GM21381 (cell line): ENCODE measurements around the gene P2RX7.
"Not testable (repeated sequence)": the region's sequence is repeated elsewhere in the genome, so short reads cannot be mapped to it uniquely, and the experiment has no call there.

Experiments
- ATAC-seq: cut with Tn5 transposase; IDR thresholded peaks from one replicate; pipeline ENCODE4 v1.9.1; 2021; ENCODE audit warnings: mild to moderate bottlenecking, moderate library complexity; ENCODE audit not compliant: unreplicated experiment

The P2RX7 gene

DNA sequence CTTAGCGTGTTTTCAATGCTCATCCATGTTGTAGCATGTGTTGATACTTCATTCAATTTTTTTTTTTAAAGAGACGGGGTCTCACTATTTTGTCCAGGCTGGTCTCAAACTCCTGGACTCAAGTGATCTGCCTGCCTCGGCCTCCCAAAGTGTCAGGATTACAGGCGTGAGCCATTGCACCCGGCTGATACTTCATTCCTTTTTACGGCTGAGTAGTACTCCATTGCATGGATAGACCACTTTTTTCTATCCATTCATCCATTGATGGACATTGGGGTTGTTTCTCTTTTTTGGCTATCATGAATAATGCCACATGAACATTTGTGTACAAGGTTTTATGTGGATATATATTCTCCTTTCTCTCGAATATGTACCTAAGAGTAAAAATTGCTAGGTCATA, 1.2 kb downstream of the P2RX7 start:
- ATAC-seq: no peak

DNA sequence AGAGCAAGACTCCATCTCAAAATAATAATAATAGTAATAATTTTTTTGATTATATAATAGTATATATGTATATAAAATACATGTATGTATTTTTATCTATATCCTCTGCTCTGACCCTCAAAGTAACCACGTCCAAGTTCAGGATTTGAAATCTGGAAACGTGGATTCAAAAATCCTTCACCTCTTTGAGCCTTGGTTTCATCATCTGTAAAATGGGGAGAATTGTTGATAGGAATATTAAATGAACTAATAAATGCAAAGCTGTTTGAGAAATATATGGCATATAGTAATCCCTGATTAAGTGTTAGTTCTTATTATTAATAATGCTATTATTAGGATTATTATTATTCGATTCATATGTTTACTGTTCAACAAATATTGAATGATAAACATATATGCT, 2.6 kb downstream of the P2RX7 start:
- no peak for ATAC-seq

DNA sequence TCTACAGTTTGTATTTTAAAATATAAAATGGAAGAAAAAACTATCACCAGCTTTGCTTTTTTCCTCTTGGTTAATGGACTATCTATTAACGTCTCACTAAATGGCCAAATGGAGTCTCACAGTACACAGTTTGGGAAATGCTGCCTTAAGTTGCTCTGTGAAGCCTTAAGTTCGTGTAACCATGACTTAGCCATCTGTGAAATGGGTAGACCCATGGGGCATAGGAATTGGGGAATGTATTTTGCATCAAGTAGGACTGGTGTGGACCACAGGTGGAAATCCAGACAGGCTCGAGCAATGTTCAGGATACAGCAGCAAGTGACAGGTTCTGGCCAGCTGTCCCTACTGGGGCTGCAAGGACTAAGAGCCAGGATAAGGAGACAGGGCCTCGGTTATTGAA, 4.8 kb downstream of the P2RX7 start:
- ATAC-seq: no peak

DNA sequence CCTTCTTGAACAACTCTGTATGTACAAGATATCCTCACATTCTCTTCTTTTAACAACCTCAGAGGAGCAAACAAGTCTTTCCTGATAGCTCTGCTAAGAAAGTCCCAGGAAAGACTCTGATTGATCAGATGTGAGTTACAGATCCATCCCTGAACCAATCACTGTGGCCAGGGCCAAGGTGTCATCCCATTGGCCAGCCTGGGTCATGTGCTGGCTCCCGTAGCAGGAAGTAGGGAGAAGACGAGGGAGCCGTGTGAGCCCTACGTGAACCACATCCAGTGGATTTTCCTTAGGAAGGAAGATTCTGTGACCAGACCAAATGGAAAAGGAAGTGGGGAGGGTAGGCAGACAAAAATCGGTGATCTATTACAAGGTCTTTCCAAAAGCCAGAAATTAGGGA, 5.6 kb downstream of the P2RX7 start:
- ATAC-seq: no peak

DNA sequence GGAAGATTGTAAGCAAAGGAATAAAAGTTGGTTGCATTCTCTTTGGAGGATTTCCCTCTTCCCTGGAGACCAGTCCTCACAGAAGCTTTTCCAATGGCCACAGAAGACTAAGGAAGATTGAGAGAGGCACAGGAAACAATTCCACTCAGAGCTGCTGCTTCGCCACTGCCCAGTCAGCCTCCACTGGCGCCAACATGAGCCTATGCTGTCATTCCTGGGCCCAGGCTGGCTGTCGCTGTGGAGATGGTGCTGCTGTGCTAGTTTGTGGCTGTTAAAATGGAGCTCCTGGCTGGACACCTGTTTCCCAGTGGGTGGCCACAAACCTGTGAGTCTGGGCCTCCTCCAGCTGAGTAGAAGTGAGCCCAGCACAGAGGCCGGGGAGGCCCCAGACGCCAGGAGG, 6.6 kb downstream of the P2RX7 start:
- ATAC-seq: no peak

DNA sequence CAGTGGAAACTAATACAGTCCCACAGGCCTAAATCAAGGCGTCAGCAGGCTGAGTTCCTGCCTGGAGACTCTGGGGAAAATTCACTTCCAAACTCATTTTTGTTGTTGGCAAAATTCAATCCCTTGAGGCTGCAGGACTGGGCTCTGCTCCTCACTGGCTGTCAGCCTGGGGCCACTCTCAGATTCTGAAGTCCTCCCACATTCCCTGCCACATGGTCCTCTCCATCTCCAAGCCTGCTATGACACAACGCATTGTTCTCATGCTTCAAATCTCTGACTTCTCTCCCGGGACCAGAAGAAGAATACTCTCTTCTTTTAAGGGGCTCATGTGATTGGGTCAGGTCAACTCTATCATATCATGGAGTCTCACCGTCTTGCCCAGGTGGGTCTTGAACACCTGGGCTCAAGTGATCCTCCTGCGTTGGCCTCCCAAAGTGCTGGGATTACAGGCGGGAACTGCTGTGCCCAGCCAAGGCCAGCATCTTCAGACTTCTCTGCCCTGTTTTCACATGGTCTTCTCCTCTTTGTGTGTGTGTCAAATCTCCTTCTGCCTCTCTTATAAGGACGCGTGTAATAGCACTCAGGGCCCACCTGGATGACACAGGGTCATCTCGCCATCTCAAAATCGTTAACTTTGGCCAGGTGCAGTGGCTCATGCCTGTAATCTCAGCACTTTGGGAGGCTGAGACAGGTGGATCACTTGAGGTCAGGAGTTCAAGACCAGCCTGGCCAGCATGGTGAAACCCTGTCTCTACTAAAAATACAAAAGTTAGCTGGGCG, 9.7 kb downstream of the P2RX7 start:
- no peak for ATAC-seq

DNA sequence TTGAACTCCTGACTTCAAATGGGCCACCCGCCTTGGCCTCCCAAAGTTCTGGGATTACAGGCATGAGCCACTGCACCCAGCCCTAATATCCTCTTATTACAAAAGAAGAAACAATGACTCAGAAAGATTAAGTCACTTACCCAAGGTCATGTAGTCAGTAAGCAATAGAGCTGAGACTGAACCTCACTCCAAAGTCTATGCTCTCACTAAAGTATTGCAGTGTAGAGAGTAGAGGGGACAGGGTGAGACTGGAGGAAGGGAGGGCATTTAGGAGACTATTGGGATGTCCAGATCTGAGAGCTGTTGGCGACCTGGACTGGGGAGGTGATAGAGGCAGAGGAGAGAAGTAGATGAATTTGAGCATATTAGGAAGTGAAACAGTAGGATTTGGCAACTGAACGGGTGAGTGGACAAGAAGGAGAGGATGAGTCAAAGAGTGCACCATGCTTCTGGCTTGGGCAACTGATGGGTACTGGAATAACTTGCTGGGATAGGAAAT, 11.8 kb downstream of the P2RX7 start:
- no peak for ATAC-seq

DNA sequence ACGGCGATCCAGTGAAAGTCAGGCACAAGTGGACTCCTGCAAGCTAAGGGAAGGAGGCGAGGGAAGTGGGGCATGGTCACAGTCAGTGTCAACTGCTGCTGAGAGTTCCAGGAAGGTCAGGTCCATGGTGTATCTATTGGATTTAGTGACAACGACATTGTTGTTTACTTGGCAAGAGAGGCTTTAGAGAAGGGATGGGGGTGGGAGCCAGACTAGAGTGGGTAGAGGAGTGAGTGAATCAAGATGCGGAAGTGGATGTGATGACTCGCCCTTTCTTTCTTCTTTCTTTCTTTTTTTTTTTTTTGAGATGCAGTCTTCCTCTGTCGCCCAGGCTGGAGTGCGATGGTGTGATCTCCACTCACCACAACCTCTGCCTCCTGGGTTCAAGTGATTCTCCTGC, 12.5 kb downstream of the P2RX7 start:
- ATAC-seq: no peak

DNA sequence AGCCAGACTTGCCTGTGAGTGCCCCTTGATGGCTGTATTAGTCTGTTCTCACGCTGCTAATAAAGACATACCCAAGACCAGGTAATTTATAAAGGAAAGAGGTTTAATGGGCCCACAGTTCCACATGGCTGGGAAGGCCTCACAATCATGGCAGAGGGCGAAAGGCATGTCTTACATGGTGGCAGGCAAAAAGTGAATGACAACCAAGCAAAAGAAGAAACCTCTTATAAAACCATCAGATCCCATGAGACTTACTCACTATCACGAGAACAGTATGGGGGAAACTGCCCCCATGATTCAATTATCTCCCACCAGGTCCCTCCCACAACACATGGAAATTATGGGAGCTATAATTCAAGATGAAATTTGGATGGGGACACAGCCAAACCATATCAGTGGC, 16.6 kb downstream of the P2RX7 start:
- ATAC-seq: not testable (repeated sequence)

DNA sequence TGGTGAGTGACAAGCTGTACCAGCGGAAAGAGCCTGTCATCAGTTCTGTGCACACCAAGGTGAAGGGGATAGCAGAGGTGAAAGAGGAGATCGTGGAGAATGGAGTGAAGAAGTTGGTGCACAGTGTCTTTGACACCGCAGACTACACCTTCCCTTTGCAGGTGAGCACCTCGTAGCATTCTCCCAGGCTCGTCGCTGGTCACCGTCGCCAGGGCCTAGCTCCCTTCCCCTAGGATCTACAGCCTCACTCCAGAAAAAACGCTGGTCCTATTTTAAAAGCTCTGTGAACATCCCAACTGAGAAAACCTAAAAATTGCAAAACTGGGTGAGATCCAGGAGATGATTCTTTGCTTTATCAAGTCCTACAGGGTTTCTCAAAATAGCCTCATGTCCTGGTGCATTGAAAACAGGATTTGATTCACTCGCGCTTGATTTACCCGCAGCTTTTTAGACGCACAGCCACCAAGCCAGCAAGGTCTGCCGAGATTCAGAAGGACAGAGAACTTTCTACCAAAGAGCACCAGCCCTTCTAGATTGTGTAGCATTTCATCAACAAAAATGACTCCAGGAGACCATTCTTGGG, 22.2 kb downstream of the P2RX7 start:
- no peak for ATAC-seq

DNA sequence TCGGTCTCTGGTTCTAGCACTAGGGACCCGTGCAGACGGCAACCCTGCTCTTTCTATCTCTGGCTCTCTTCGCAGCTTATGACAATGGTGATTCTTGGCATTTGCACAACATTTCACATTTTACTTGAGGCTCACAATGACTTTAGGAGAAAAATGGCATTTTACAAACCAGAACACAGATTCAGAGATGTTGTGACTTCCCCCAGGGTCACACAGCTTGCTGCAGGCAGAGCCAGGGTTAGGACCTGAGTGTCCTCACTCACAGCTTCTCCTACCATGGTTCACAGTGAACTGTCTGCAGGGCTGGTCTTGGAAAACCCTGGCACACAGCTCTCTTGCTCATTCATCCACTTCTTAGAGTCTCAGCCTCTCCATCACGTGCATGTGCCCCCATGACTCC, 23.7 kb downstream of the P2RX7 start:
- ATAC-seq: no peak

DNA sequence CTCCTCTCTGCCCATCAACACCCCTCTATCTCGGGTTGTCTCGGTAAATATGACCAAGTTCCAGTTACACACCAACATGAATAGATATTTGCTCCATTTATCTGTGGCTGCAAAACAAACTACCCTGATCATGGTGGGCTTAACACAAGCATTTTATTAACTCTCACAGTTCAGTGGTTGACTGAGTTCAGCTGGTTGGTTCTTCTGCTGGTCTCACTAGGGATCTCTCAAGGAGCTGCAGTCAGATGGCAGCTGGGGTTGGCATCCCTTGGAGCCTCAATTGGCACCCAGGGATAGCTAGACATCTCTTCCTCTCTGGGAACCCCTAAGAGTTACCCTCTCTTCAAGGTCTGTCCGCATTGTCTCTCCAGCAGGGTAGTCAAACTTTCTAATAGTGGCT, 25.4 kb downstream of the P2RX7 start:
- ATAC-seq: no peak

DNA sequence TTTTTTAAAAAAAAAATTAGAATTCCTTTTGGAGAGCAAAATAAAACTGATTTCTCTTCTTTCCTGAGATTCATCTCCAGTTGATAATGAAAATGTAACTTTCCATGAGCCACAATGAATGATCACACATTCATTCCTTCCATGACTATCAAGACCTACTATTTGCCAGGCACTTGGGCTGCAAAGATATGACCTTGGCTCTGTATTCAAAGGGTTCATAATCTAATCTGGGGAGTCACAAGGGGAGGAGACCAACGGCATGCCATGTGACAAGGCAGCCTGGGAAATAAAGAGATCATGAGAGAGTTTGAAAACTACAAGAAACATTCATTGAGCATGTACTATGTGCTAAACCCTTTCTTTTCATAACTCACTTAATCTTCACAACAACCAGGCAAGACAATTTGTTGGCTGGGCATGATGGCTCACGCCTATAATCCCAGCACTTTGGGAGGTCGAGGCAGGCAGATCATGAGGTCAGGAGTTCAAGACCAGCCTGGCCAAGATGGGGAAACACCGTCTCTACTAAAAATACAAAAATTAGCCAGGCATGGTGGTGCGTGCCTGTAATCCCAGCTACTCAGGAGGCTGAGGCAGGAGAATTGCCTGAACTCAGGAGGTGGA, 26.2 kb downstream of the P2RX7 start:
- ATAC-seq: not testable (repeated sequence)

DNA sequence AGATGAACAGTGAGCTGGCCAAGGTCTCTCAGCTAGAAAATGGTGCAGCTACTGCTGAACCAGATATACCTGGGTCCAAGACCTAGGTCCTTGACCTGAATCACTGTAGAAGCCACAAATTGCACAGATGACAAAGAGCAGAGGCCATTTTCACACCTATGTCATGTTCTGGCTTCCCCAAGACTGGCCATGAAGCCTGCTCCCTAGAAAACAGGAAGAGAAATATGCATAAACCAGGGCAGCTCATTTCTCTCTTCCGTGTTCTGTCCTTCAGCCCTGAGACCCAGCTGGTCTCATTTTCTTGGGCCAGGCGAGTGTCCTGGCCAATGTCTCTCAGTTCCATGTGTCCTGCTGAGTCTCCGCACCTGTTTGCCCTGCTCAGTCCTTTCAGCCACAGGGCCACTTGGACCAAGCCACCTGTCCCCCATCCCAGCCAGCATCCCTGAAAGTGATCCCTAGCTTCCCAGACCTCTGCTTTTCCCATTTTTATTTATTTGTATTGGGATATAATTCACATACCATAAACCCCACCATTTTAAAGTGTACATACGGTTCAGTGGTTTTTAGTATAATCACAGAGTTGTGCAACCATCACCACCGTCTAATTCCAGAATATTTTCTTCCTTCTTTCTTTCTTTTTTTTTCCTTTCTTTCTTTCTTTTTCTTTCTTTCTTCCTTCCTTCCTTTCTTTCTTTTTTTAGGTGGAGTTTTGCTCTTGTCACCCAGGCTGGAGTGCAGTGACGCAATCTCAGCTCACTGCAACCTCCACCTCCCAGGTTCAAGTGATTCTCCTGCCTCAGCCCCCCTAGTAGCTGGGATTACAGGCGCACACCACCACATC, 27.0 kb downstream of the P2RX7 start:
- ATAC-seq: no peak

DNA sequence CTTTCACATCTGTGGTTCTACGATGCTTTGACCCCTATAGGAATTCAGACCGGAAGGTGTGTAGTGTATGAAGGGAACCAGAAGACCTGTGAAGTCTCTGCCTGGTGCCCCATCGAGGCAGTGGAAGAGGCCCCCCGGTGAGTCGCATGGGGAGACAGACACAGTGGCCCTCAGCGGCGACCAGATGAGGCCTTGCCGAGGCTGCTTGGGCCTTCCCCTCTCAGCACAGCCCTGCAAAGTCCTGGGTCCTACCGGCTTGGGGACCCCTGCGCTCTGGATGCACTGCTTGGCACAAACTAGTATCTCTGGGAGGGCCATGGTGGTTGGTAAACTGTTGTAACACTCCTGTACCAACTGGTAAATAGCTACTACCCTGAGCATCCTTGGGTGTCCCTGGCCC, 29.7 kb downstream of the P2RX7 start:
- no peak for ATAC-seq

DNA sequence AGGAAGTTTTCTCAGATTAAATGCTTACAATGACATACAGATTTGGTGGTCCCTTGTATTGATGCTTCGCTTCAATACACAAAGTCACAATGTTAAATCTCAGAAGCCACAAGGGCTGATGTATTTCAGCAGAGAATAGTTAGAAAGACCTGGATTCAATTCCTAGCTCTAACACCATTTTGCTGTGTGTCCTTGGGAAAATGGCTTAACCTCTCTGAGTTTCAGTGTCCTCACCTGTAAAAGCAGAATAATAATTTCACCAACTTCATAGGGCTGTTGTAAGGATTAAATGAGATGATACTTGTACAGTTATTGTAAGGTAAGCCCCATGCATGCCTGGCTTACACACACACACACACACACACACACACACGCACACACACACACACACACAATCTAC, 30.3 kb downstream of the P2RX7 start:
- ATAC-seq: no peak

DNA sequence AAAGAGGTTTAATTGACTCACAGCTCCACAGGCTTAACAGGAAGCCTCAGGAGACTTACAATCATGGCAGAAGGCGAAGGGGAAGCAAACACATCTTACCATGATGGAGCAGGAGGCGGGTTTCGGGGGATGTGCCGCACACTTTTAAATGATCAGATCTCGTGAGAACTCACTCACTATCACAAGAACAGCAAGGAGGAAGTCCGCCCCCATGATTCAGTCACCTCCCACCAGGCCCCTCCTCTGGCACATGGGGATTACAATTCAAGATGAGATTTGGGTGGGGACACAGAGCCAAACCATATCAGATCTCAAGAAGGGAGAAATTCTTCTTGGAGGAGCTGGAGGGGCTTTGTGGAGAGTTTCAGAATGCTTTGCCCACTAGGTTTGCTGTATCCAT, 32.2 kb downstream of the P2RX7 start:
- ATAC-seq: not testable (repeated sequence)

DNA sequence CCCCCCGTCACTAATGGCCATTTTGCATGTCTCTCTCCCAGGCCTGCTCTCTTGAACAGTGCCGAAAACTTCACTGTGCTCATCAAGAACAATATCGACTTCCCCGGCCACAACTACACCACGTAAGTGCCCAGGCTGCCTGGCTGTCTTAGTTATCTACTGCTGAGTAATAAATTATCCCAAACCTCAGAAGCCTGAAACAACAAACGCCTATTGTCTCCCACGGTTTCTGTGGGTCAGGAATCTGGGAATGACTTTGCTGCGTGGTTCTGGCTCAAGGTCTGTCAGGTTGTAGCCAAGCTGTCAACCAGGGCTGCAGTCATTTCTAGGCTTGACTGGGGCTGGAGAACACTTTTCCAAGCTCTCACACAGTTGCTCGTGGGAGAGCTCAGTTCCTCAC, 32.6 kb downstream of the P2RX7 start:
- no peak for ATAC-seq

DNA sequence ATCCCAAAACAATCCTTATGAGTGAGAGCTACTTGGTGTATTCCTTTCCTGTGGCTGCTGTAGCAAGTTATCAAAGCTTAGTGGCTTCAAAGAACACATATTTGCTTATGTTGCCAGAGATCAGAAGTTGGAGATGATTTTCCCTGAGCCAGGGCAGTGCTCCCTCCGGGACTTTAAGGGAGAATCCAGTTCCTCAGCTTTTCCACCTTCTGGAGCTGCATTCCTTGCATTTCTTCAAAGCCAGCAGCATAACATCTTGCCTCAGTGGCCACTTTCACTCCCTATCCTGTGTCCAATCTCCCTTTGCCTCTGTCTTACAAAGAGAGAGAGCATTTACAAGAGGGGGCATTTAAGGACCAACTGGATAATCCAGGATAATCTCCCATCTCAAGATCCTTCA, 33.7 kb downstream of the P2RX7 start:
- no peak for ATAC-seq

DNA sequence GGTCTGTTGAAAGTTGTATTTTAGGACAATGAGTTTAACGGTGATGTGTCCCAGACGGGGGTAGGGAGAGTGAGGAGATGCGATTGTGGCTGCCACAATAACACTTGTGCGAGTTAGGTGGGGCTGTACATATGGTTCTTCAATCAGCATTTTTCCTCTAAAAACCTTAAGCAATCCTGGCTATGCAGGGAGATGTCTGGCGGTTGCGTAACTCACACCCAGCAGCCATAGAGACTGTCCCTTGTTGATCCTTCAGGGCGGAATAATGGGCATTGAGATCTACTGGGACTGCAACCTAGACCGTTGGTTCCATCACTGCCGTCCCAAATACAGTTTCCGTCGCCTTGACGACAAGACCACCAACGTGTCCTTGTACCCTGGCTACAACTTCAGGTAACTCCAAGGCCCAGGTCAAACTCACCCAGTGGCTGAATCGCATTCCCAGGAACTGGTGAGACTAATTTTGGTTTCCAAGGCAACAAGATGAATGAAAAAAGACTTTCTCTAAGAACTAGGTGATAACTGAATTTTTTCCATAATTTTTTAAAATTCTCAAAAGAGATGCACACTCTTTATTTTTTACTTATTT, 34.6 kb downstream of the P2RX7 start:
- ATAC-seq: no peak

DNA sequence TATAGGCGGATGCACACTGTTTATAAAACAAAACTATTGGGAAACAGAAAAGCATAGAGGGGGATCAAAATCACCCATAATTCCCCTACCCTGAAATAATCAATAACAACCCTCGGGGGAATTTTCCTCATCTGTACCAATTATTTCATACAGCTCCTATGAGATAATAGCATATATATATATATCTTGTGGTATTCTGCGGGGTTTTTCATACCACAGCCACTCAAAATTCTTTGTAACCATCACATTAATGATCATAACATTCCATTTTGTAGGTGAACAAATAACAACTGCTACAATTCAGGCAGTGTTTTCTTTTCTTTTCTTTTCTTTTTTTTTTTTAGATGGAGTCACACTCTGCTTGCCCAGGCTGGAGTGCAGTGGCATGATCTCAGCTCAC, 35.3 kb downstream of the P2RX7 start:
- ATAC-seq: no peak
